Measurements from ENCODE around the gene SCYL1.
A peak's percentile ranks its signal among the peaks of the same experiment; 100 is the strongest.

Gene SCYL1

GRCh38 chr11:65554842-65555430 is 30.1 kb downstream of the SCYL1 start:
- no peak for DNase-seq (ENCODE audit: low read depth)
- H3K4me3 ChIP-seq (ENCODE audit: low read length), result no peak overlapping the region
- no peak for TF ChIP-seq CTCF (IDR thresholded peaks at IDR 0.05; ENCODE audit: insufficient read depth, low read depth, low read length, missing control alignments)

GRCh38 chr11:65555693-65556231 is 30.9 kb downstream of the SCYL1 start:
- DNase-seq (ENCODE audit: low read depth), result no peak
- TF ChIP-seq CTCF (IDR thresholded peaks at IDR 0.05; ENCODE audit: insufficient read depth, low read depth, low read length, missing control alignments), result no peak
- H3K4me3 ChIP-seq (ENCODE audit: low read length), result no peak overlapping the region

- peak overlapping the region; percentile 42 for H3K4me3 ChIP-seq (ENCODE audit: low read length)
- DNase-seq (ENCODE audit: low read depth), result no peak
- no peak for TF ChIP-seq CTCF (IDR thresholded peaks at IDR 0.05; ENCODE audit: insufficient read depth, low read depth, low read length, missing control alignments)
Measured at GRCh38 chr11:65556470-65557279, 31.8 kb downstream of the SCYL1 start.

- no peak for TF ChIP-seq CTCF (IDR thresholded peaks at IDR 0.05; ENCODE audit: insufficient read depth, low read depth, low read length, missing control alignments)
- DNase-seq (ENCODE audit: low read depth), result no peak
- peak overlapping the region; percentile 42 for H3K4me3 ChIP-seq (ENCODE audit: low read length)
Measured at GRCh38 chr11:65557280-65558001, 32.6 kb downstream of the SCYL1 start.

GRCh38 chr11:65558002-65558929 is 33.4 kb downstream of the SCYL1 start, which contains the start of gene LTBP3:
Gene LTBP3, minus strand, starts transcription at chr11:65558359. Its CDS starts 400 bp downstream, at chr11:65557959.
- no peak for DNase-seq (ENCODE audit: low read depth)
- peak within 1 kb of the TSS; percentile 42 for H3K4me3 ChIP-seq (ENCODE audit: low read length)
- no peak for TF ChIP-seq CTCF (IDR thresholded peaks at IDR 0.05; ENCODE audit: insufficient read depth, low read depth, low read length, missing control alignments)

- H3K4me3 ChIP-seq (ENCODE audit: low read length), result no peak overlapping the region
- DNase-seq (ENCODE audit: low read depth), result no peak
Measured at GRCh38 chr11:65558930-65559509, 34.1 kb downstream of the SCYL1 start.

More at GRCh38 chr11:65558930-65559509, 34.1 kb downstream of the SCYL1 start:
- no peak for TF ChIP-seq CTCF (IDR thresholded peaks at IDR 0.05; ENCODE audit: insufficient read depth, low read depth, low read length, missing control alignments)
